Breast epithelium (tissue), 4 donors: ENCODE results near the gene ATP8B4. TPM values are rescaled to one million over a fixed set of nuclear protein-coding genes. Genes with fewer than 3 reads are reported as not detected.

Experiments
- DNase-seq, 2 donors: peaks; one replicate each; pipeline ENCODE4 v3.0.0-alpha.2; 2019; ENCODE audit warnings: low spot score in 2 of 2
- H3K27ac ChIP-seq, 2 donors: fragments of 200-600 bp; sonication (generic) in 1 of 2; one replicate each; pipeline ENCODE4 v1.5.1; 2016 to 2019; ENCODE audit warnings: mild to moderate bottlenecking in 1 of 2
- H3K27me3 ChIP-seq, 2 donors: fragments of 200-600 bp; sonication (generic) in 1 of 2; one replicate each; pipeline versions ENCODE4 v1.5.1 to v1.6.0; 2017 to 2019; ENCODE audit warnings: control low read depth in 1 of 2, mild to moderate bottlenecking in 1 of 2
- H3K36me3 ChIP-seq: fragments of 200-600 bp; one replicate; pipeline ENCODE4 v1.5.1; 2019
- H3K4me1 ChIP-seq, 2 donors: fragments of 200-600 bp; sonication (generic); one replicate each; pipeline ENCODE4 v1.5.1; 2016 to 2019; ENCODE audit warnings: control low read depth in 1 of 2
- H3K4me3 ChIP-seq, 3 donors: fragments of 200-600 bp; sonication (generic); 1 replicate in 2 of 3; 2 replicates in 1 of 3; pipeline ENCODE4 v1.5.1; 2016 to 2019; ENCODE audit warnings: mild to moderate bottlenecking in 3 of 3, moderate library complexity in 2 of 3
- H3K9me3 ChIP-seq, 2 donors: fragments of 200-600 bp; sonication (generic) in 1 of 2; one replicate each; pipeline ENCODE4 v1.5.1; 2016 to 2019; ENCODE audit warnings: control low read depth in 1 of 2
- CTCF ChIP-seq, 3 donors: fragments of 450-650 bp; IDR thresholded peaks; one replicate each; pipeline ENCODE4 v1.5.1; 2016 to 2017; ENCODE audit warnings: antibody characterized with exemption in 3 of 3, mild to moderate bottlenecking in 3 of 3, moderate library complexity in 3 of 3
- POLR2A ChIP-seq: fragments of 450-650 bp; IDR thresholded peaks from one replicate; pipeline ENCODE4 v1.6.1; 2016; ENCODE audit warnings: antibody characterized with exemption, mild to moderate bottlenecking, moderate library complexity
- POLR2AphosphoS5 ChIP-seq, 3 donors: sonication (generic); formaldehyde crosslinking; IDR thresholded peaks; one replicate each; pipeline ENCODE4 v1.6.1; 2017; ENCODE audit warnings: antibody characterized with exemption in 3 of 3
- intact Hi-C: fragments of 100-400 bp; cut with DNase I; formaldehyde crosslinking; loops from one replicate; pipeline ENCODE4 v1.15.1; 2023; ENCODE audit warnings: low total_unique reads
- total RNA-seq, 3 donors: library from RNA; depleted of rRNA; stranded (reverse); fragments of >200 nt; gene quantifications; one replicate each; pipeline ENCODE4 v1.1.0, GENCODE V29; 2016

ATP8B4 gene
- total RNA-seq, 3 donors from 2014 or later, result 7.9 to 28.3 (median 9.5) TPM

- H3K4me1 ChIP-seq, result no peaks in the 10 kb centered on the region
- intact Hi-C loops, result no loop called here
- H3K9me3 ChIP-seq, result peaks cover 0 to 5% of the 10 kb centered on the region in 2 donors
- TF ChIP-seq CTCF (IDR thresholded peaks at IDR 0.05) (no peak), POLR2A (no peak)
- no peaks in the 10 kb centered on the region for H3K36me3 ChIP-seq
- DNase-seq, result no peak
- H3K4me3 ChIP-seq, result no peak overlapping the region
- H3K27ac ChIP-seq, result no peak overlapping the region
- H3K27me3 ChIP-seq, result no peaks in the 10 kb centered on the region
Measured at GRCh38 chr15:49815950-49816349, 303.1 kb downstream of the ATP8B4 start.

- intact Hi-C loops, result no loop called here
- no peak overlapping the region for H3K27ac ChIP-seq
- TF ChIP-seq POLR2A, result no peak
- TF ChIP-seq CTCF (IDR thresholded peaks at IDR 0.05), result no peak
- TF ChIP-seq POLR2AphosphoS5 (IDR thresholded peaks at IDR 0.05), result no peak
Measured at GRCh38 chr15:49815526-49815925, 303.5 kb downstream of the ATP8B4 start.

DNA sequence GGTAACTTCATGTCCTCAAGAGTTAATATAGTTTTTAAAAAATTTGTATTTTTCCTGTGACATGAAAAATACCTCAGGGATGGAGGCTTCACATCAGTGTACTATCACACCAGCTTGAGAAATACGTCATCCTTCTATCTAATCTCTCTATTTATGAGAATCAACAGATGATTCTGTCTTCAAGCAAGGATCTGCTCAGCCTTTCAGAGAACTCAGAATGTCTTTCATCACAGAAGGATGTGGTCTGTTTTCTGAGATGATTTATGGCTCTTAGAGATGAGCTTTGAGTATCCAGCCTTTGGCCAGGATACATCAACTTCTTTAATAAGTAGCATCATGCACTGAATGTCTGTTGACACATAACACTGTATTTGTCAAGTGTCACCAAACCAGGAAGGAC, 304.3 kb downstream of the ATP8B4 start:
- Histone ChIP-seq H3K9me3 (peaks cover 0 to 5% of the 10 kb centered on the region in 2 donors), H3K27me3 (no peaks in the 10 kb centered on the region), H3K4me3 (no peak overlapping the region), H3K36me3 (no peaks in the 10 kb centered on the region), H3K27ac (no peak overlapping the region), H3K4me1 (no peaks in the 10 kb centered on the region)
- no peak for DNase-seq
- intact Hi-C loops, result loop anchor here (5.0 kb wide), 1 partner anchor 97 kb away; no protein-coding TSS in a partner anchor
- TF ChIP-seq POLR2A (no peak), POLR2AphosphoS5 (IDR thresholded peaks at IDR 0.05) (no peak), CTCF (IDR thresholded peaks at IDR 0.05) (no peak)

More at GRCh38 chr15:49815526-49815925, 303.5 kb downstream of the ATP8B4 start:
- H3K27me3 ChIP-seq, result no peaks in the 10 kb centered on the region
- peaks cover 0 to 5% of the 10 kb centered on the region in 2 donors for H3K9me3 ChIP-seq
- no peak overlapping the region for H3K4me3 ChIP-seq
- no peaks in the 10 kb centered on the region for H3K36me3 ChIP-seq
- no peak for DNase-seq
- H3K4me1 ChIP-seq, result no peaks in the 10 kb centered on the region

DNA sequence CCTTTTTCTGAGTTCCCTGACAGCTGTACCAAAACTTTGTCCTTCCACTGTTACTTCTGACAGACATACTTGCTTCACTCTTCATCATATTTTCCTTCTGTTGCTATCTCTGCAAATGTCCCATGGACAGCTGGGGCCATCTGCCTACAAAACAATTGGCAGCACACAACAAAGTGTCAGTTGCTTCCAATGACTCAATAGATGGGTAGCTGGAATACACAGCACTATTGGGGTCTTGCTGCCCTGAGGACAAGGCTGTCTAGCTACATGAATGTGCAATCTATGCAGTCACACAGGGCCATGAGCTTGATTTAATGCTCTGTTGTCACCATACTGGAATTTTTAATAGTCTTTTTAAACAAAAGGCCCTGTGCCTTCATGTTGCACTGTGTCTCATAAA, 305.4 kb downstream of the ATP8B4 start:
- no peak overlapping the region for H3K27ac ChIP-seq
- no peak for DNase-seq
- no peak for TF ChIP-seq POLR2A
- TF ChIP-seq CTCF (IDR thresholded peaks at IDR 0.05), result no peak
- no peak for TF ChIP-seq POLR2AphosphoS5 (IDR thresholded peaks at IDR 0.05)
- no peak overlapping the region for H3K4me3 ChIP-seq
- intact Hi-C loops, result loop anchor here (5.0 kb wide), 1 partner anchor 96 kb away; no protein-coding TSS in a partner anchor
- no peaks in the 10 kb centered on the region for H3K4me1 ChIP-seq
- peaks cover 0 to 2% of the 10 kb centered on the region in 2 donors for H3K9me3 ChIP-seq
- no peaks in the 10 kb centered on the region for H3K27me3 ChIP-seq
- H3K36me3 ChIP-seq, result no peaks in the 10 kb centered on the region

DNA sequence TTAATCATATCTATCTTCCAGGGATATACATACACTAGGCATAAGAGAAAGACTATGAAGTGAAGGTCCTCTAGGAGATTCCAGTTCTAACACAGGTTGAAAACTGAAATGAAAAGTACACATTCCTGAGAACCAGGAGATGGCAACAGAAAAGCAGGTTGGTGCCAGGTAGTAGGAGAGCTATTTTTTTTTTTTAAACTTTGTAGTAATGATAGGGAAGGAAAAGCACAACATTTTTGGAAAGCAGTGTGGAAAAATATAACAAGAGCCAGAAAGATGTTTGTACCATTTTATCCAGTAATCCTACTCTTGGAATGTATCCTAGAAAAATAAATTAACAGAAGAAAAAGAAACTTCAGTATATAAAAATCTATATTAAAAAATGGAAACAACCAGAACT, 308.3 kb downstream of the ATP8B4 start:
- TF ChIP-seq POLR2A, result no peak
- no peak for TF ChIP-seq CTCF (IDR thresholded peaks at IDR 0.05)
- TF ChIP-seq POLR2AphosphoS5 (IDR thresholded peaks at IDR 0.05), result no peak
- H3K4me1 ChIP-seq, result no peaks in the 10 kb centered on the region
- intact Hi-C loops, result loop anchor here (5.0 kb wide), 1 partner anchor 93 kb away; no protein-coding TSS in a partner anchor
- H3K27me3 ChIP-seq, result no peaks in the 10 kb centered on the region
- H3K27ac ChIP-seq, result peak overlapping the region; percentile 0 to 69
- no peak overlapping the region for H3K4me3 ChIP-seq
- H3K36me3 ChIP-seq, result no peaks in the 10 kb centered on the region
- DNase-seq, result no peak
- peaks cover 0 to 5% of the 10 kb centered on the region in 2 donors for H3K9me3 ChIP-seq
